Measurements from ENCODE around the gene MAP3K3.
"Not testable (repeated sequence)": the region's sequence is repeated elsewhere in the genome, so short reads cannot be mapped to it uniquely, and the experiment has no call there.

The MAP3K3 gene

DNA sequence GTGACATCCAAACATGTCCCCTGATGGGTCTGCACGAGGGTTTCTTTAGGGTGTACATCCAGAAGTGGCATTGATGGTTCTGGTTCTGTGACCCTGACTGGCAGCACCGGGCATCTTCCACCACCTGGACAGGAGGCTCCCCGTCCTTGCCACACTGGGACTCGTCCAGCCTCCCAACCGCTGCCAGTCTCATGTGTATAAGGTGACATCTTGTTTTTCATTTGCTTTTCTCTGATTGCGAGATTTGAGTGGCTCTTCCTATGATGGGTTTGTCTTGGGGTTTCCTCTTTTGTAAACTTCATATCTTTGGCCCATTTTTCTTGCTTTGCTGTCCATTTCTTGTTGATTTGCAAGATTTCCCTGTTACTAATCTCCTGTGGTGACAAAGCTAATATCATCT is 86.9 kb downstream of the MAP3K3 start:
- FAIRE-seq = no peak

DNA sequence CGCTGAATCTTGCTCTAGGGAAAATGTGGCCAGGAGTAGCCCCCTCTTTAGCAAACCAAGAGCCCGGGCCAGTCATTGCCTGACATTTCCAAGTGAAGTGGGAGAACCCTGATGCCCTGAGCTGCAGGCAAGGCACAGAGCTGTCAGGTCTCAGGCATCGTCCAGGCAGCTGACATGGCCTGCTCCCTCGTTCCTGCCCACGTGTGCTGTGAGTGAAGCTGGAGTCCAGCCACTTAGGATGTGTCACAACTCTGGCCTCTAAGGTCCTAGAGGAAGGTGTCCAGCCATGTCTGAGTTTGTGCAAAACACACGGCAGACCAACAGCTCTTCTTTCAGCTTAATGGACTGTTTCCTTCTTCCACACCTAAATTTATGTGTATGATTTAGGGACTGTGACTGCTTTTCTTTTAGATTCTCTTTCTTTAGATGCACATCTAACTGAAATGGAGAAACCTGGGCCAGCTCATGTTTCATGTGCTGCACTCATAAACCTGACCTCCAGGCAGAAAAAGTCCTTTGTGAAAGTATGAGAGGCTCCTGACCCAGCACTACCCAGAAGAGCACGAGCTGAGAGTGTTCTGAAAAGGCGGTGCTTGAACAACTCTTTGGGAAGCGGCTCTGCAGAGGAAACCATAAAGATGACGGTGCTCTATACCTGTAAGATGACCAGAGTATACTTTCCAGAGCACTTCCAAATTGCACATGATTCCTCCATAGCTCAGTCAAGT is 92.5 kb downstream of the MAP3K3 start:
- no peak for FAIRE-seq

DNA sequence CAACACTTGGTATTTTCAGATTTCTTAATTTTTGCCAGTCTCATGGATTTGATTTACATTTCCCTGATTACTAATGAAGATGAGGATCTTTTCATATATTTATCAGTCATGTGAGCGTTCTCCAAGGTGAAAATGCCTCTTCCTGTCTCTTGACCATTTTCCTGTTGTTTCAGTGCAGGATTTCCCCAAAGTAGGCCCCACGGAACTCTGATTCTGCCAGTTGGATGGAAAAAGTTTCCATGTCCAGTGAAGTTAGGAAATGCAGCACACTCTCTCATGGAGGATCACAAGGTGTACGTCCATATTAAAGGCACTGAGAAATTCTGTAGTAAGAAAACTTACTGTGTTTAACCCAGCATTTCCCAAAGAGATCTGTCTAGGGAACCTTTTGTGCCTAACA is 94.2 kb downstream of the MAP3K3 start:
- no peak for FAIRE-seq

- no peak for FAIRE-seq
These were observed 96.8 kb downstream of the MAP3K3 start for GRCh38 chr17:63718988-63719387.

DNA sequence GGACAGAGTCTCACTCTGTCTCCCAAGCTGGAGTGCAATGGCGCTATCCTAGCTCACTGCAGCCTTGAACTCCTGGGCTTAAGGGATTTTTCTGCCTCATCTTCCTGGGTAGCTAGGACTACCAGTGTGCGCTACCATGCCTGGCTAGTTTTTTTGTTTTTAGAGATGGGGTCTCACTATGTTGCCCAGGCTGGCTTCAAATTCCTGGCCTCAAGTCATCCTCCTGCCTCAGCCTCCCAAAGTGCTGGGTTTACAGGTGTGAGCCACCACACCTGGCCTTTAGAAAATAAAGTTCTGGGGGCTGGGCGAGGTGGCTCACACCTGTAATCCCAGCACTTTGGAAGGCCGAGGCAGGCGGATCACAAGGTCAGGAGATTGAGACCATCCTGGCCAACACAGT is 98.0 kb downstream of the MAP3K3 start:
- FAIRE-seq = not testable (repeated sequence)

- no peak for FAIRE-seq
These were observed 100.2 kb downstream of the MAP3K3 start for GRCh38 chr17:63722403-63722802.

DNA sequence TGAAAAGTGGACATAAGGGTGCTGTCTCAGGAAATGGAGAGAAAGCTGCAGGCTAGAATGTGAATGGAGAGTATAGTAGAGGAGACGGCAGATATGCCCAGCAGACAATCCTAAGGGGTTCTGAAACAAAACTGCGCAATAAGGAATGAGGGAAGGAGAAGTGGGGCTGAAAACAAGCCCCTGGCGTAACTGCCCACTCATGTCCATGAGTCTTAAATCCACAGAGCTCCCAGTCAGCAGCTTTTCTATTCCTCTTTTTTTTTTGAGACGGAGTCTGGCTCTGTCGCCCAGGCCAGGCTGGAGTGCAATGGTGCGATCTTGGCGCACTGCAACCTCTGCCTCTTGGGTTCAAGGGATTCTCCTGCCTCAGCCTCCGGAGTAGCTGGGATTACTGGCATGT is 113.5 kb downstream of the MAP3K3 start:
- FAIRE-seq = no peak

DNA sequence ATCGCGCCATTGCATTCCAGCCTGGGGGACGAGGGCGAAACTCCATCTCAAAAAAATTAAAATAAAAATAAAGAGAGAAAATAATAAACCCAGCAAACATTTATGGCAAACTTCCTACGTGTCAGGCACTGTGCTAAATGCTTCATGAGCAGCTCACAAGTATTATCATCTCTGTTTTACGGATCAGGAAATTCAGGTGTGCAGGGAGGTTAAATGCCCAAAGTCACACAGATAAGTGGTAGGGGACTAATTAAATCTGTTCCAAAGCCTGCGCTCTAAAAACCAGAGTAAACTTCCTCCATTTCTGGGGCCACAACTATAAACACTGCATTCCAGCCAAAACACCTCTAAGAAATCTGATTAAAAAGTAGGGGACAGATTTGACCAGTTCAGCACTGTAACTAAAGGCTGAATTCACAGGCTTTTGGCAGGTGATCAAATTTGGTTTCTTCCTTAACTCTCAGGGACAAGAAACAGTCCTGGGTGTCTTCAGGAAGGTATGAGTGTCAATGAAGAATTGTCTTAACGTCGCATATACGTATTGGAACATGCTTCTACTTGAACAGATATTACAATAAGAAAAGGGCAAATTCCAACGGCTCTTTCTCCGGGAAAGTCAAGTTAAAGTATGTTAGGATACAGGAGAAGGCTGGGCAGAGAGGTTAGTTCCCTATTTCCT is 118.4 kb downstream of the MAP3K3 start:
- FAIRE-seq = no peak

DNA sequence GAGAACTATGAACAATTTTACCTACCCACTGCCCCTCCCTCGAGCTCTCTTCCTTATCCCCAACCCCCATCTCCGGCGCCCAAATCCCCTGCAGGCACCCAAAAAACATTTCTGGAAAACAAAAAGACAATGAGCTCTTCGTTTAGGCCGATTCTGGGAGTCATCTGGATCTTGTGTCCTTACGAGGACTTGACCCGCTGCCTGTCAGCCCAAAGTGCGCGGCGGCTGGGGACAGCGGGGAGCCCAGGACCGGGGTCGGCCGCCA is 118.9 kb downstream of the MAP3K3 start:
- FAIRE-seq = no peak

DNA sequence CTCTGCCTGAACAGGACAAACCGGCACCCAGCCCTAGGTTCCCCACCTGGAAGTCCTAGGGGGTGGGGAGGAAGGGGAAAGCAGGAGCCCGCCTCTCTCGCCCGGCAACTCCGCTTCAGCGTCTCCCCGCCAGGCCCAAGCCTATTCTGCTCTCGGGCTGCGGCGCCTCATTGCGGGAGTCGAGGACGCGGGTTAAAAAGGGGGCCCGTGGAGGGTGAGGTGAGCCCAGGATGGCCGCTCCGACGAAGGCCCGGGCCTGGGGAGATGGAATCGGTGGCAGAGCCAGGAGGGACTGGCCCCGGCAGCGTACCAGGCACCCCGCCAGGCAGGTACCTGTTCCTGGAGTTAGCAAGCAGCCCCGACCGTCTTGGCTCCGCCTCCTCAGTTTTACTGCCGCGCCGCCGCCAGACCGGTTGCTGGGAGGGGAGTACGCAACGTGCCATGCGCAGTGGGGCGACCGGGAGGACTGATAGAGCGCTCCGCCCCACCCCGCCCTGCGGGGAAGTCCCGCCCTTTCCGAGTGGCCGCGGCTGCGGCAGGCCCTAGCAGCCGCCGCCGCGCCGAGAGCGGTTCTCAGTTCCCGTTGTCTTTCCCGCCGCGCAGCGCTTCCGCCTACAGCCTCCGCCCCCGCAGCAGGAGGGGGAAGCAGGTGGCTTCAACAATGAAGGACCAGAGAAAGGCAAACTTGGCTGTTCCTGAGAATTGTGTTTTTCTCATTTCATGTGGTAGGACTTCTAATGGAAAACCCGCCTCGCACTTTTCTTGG is 119.4 kb downstream of the MAP3K3 start, which contains the start of gene STRADA:
TSS of gene STRADA (minus strand) at position 392 of the 766 bp plus-strand sequence. CDS start 13,430 bp downstream, outside the sequence.
- FAIRE-seq = no peak
